AG04450 (cell line): ENCODE measurements around the gene CSN2. TPM values are rescaled to one million over a fixed set of nuclear protein-coding genes. Genes with fewer than 3 reads are reported as not detected.

Experiments used
- CTCF ChIA-PET: fragments of 300-600, 350-600 bp; formaldehyde crosslinking; extraction: SDS; loops from one replicate; lab custom pipeline; 2022; ENCODE audit warnings: antibody characterized with exemption, inconsistent platforms; lab: Charles Lee
- POLR2A ChIA-PET: fragments of 350-600 bp; formaldehyde crosslinking; extraction: SDS; loops from one replicate; lab custom pipeline; 2021; ENCODE audit warnings: antibody characterized with exemption, inconsistent platforms; lab: Yijun Ruan, JAX
- DNase-seq: peaks from one replicate; pipeline ENCODE4 v3.0.0-alpha.2; 2011; ENCODE audit warnings: low read depth, low spot score
- H3K27ac ChIP-seq: one replicate; pipeline ENCODE4 v1.5.1; 2012; ENCODE audit warnings: low read depth, low read length, control low read depth
- H3K27me3 ChIP-seq: one replicate; pipeline ENCODE4 v1.6.0; 2012; ENCODE audit warnings: low read length; ENCODE audit not compliant: control insufficient read depth, insufficient read depth
- H3K4me3 ChIP-seq: 2 replicates; pipeline ENCODE4 v1.5.1; 2011; ENCODE audit warnings: mild to moderate bottlenecking, low read depth, low read length, control low read depth
- H3K9me3 ChIP-seq: 2 replicates; pipeline ENCODE4 v1.5.1; 2012; ENCODE audit warnings: low read length; ENCODE audit not compliant: control insufficient read depth, insufficient read depth
- polyA plus RNA-seq: library from polyadenylated mRNA; depleted of rRNA; stranded (reverse); fragments of >200 nt; gene quantifications from 2 replicates; pipeline ENCODE4 v1.2.3, GENCODE V29; 2011
- TF ChIP-seq, protein P1 (sequence below): IDR thresholded peaks from 2 replicates; pipeline ENCODE4 v1.5.1; 2011; ENCODE audit warnings: low read depth, low read length, control low read depth, inconsistent platforms

The CSN2 gene
- polyA plus RNA-seq, 1 experiment, result not detected

- no peak for DNase-seq
- Histone ChIP-seq H3K9me3 (no peaks in the 10 kb centered on the region), H3K27ac (no peak overlapping the region), H3K27me3 (no peaks in the 10 kb centered on the region), H3K4me3 (no peak overlapping the region)
- TF ChIP-seq, protein P1, sequence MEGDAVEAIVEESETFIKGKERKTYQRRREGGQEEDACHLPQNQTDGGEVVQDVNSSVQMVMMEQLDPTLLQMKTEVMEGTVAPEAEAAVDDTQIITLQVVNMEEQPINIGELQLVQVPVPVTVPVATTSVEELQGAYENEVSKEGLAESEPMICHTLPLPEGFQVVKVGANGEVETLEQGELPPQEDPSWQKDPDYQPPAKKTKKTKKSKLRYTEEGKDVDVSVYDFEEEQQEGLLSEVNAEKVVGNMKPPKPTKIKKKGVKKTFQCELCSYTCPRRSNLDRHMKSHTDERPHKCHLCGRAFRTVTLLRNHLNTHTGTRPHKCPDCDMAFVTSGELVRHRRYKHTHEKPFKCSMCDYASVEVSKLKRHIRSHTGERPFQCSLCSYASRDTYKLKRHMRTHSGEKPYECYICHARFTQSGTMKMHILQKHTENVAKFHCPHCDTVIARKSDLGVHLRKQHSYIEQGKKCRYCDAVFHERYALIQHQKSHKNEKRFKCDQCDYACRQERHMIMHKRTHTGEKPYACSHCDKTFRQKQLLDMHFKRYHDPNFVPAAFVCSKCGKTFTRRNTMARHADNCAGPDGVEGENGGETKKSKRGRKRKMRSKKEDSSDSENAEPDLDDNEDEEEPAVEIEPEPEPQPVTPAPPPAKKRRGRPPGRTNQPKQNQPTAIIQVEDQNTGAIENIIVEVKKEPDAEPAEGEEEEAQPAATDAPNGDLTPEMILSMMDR, result no peak
- ChIA-PET CTCF (no interaction called here), POLR2A (no interaction called here)
Measured at GRCh38 chr4:69977582-69977981, 12.1 kb upstream of the CSN2 start.

DNA sequence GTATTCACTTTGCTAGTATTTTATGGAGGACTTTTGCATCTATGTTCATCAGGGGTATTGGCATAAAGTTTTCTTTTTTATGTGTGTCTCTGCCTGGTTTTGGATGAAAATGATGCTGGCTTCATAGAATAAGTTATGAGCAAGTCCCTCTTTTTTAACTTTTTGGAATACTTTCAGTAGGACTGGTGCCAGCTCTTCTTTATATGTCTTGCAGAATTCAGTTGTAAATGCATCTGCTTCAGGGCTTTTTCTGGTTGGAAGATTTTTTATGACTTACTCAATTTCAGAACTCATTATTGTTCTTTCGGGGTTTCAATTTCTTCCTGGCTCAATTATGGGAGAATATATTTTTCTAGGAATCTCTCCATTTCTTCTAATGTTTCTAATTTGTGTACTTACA lies 9.1 kb upstream of the CSN2 start:
- ChIA-PET CTCF (interaction anchor here (0.9 kb wide), 1 partner anchor 93 kb away, joined by 3 read pairs; no protein-coding TSS in a partner anchor), POLR2A (no interaction called here)
- H3K27ac ChIP-seq, result no peak overlapping the region
- H3K4me3 ChIP-seq, result no peak overlapping the region
- H3K9me3 ChIP-seq, result no peaks in the 10 kb centered on the region
- DNase-seq, result no peak
- no peaks in the 10 kb centered on the region for H3K27me3 ChIP-seq
- TF ChIP-seq, protein P1, result no peak

DNA sequence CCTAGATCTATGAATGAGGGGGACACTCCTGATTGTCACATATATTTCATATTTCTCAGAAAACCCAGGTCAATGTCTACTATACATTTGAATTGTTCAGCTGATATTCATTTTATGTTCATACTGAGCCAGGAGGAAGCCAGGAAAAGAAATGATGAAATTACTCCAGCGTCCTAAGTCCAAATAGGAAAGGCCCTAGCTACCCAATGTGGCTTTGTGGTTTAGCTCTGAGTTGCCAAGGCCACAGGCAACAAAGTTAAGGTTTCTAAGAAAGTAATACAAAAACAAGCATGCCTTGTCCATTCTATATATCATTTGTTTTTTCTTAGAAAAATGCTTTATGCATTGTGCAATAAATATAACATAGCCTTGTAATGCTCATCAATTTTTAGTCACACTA lies 4.5 kb upstream of the CSN2 start:
- TF ChIP-seq, protein P1, result no peak
- Histone ChIP-seq H3K27ac (no peak overlapping the region), H3K4me3 (no peak overlapping the region), H3K27me3 (no peaks in the 10 kb centered on the region), H3K9me3 (no peaks in the 10 kb centered on the region)
- POLR2A ChIA-PET, result no interaction called here
- CTCF ChIA-PET, result no interaction called here
- no peak for DNase-seq

GRCh38 chr4:69957209-69957608 lies 8.3 kb downstream of the CSN2 start:
- POLR2A ChIA-PET, result no interaction called here
- CTCF ChIA-PET, result no interaction called here
- no peak overlapping the region for H3K27ac ChIP-seq

GRCh38 chr4:69951602-69952001 lies 13.9 kb downstream of the CSN2 start:
- DNase-seq, result no peak
- ChIA-PET CTCF (no interaction called here), POLR2A (no interaction called here)
- Histone ChIP-seq H3K27me3 (no peaks in the 10 kb centered on the region), H3K9me3 (no peaks in the 10 kb centered on the region), H3K27ac (no peak overlapping the region), H3K4me3 (no peak overlapping the region)
- TF ChIP-seq, protein P1, result no peak

More at GRCh38 chr4:69957209-69957608, 8.3 kb downstream of the CSN2 start:
- no peak for DNase-seq
- Histone ChIP-seq H3K4me3 (no peak overlapping the region), H3K27me3 (no peaks in the 10 kb centered on the region), H3K9me3 (no peaks in the 10 kb centered on the region)
- TF ChIP-seq, protein P1, result no peak
